Astrocyte (in vitro differentiated cells and primary cell): ENCODE data around the gene HYI. TPM values are rescaled to one million over a fixed set of nuclear protein-coding genes. Genes with fewer than 3 reads are reported as not detected.

Source experiments
- DNase-seq: peaks from one replicate; pipeline ENCODE4 v3.0.0-alpha.2; 2010; ENCODE audit warnings: low read depth
- FAIRE-seq: peaks from 2 replicates; lab custom pipeline; 2011; peaks lifted over from hg19 to GRCh38; lab: Jason Lieb, UNC
- H2AFZ ChIP-seq: 2 replicates; pipeline ENCODE4 v1.6.0; 2012; ENCODE audit warnings: low read depth, low read length, inconsistent platforms
- H3K27ac ChIP-seq: 2 replicates; pipeline ENCODE4 v1.5.1; 2011; ENCODE audit warnings: low read depth, low read length, inconsistent platforms
- H3K27me3 ChIP-seq: 2 replicates; pipeline ENCODE4 v1.6.0; 2011; ENCODE audit warnings: low read length, inconsistent platforms; ENCODE audit not compliant: insufficient read depth
- H3K36me3 ChIP-seq: 2 replicates; pipeline ENCODE4 v1.5.1; 2011; ENCODE audit warnings: low read length, inconsistent platforms; ENCODE audit not compliant: insufficient read depth
- H3K4me1 ChIP-seq: 2 replicates; pipeline ENCODE4 v1.5.1; 2011; ENCODE audit warnings: low read length, inconsistent platforms; ENCODE audit not compliant: insufficient read depth
- H3K4me2 ChIP-seq: 2 replicates; pipeline ENCODE4 v1.6.0; 2012; ENCODE audit warnings: low read length, inconsistent platforms
- H3K4me3 ChIP-seq: 2 replicates; pipeline ENCODE4 v1.5.1; 2011; ENCODE audit warnings: low read depth, mild to moderate bottlenecking, low read length, inconsistent platforms; ENCODE audit not compliant: insufficient read depth
- H3K79me2 ChIP-seq: 2 replicates; pipeline ENCODE4 v1.6.0; 2012; ENCODE audit warnings: mild to moderate bottlenecking, low read length, inconsistent platforms; ENCODE audit not compliant: insufficient read depth
- H3K9ac ChIP-seq: 2 replicates; pipeline ENCODE4 v1.6.0; 2012; ENCODE audit warnings: mild to moderate bottlenecking, low read length, inconsistent platforms
- H3K9me3 ChIP-seq: 2 replicates; pipeline ENCODE4 v1.5.1; 2012; ENCODE audit warnings: low read depth, mild to moderate bottlenecking, low read length, inconsistent platforms; ENCODE audit not compliant: insufficient read depth
- H4K20me1 ChIP-seq: 2 replicates; pipeline ENCODE4 v1.6.0; 2012; ENCODE audit warnings: low read length, inconsistent platforms; ENCODE audit not compliant: insufficient read depth
- H3K27ac Mint-ChIP-seq: one replicate; pipeline ENCODE4 v1.8.0; 2021; ENCODE audit warnings: mild to moderate bottlenecking, mixed read lengths; ENCODE audit not compliant: unreplicated experiment
- H3K27me3 Mint-ChIP-seq: one replicate; pipeline ENCODE4 v1.8.0; 2021; ENCODE audit warnings: low read depth, mixed read lengths; ENCODE audit not compliant: unreplicated experiment
- H3K36me3 Mint-ChIP-seq: one replicate; pipeline ENCODE4 v1.8.0; 2021; ENCODE audit warnings: low read depth, mixed read lengths; ENCODE audit not compliant: unreplicated experiment
- H3K4me1 Mint-ChIP-seq: one replicate; pipeline ENCODE4 v1.8.0; 2021; ENCODE audit warnings: low read depth, mixed read lengths; ENCODE audit not compliant: unreplicated experiment
- H3K4me3 Mint-ChIP-seq: one replicate; pipeline ENCODE4 v1.8.0; 2021; ENCODE audit warnings: mild to moderate bottlenecking, moderate library complexity, mixed read lengths; ENCODE audit not compliant: unreplicated experiment
- H3K9me3 Mint-ChIP-seq: one replicate; pipeline ENCODE4 v1.8.0; 2021; ENCODE audit warnings: mild to moderate bottlenecking, mixed read lengths; ENCODE audit not compliant: unreplicated experiment
- CTCF ChIP-seq: IDR thresholded peaks from 2 replicates; pipeline ENCODE4 v1.5.1; 2011; ENCODE audit warnings: low read depth, mild to moderate bottlenecking, inconsistent platforms, low read length, moderate library complexity; ENCODE audit not compliant: insufficient read depth
- EZH2 ChIP-seq: IDR thresholded peaks from 2 replicates; pipeline ENCODE4 v1.6.1; 2012; ENCODE audit warnings: mild to moderate bottlenecking, low read length, inconsistent platforms; ENCODE audit not compliant: insufficient read depth
- total RNA-seq: library from RNA; stranded (reverse); gene quantifications from 2 replicates; pipeline ENCODE4 v1.2.1, GENCODE V29; 2021

Gene HYI
- total RNA-seq, 1 donor from 2014 or later = 31.0 TPM

- Histone ChIP-seq H3K9me3 (no peaks in the 10 kb centered on the region), H3K4me2 (no peak overlapping the region), H3K9ac (no peak overlapping the region), H4K20me1 (peaks cover 6% of the 10 kb centered on the region), H3K79me2 (peaks cover 18% of the 10 kb centered on the region), H3K4me1 (peaks cover 11% of the 10 kb centered on the region), H3K27me3 (no peaks in the 10 kb centered on the region), H3K27ac (no peak overlapping the region), H3K36me3 (peaks cover 42% of the 10 kb centered on the region), H3K4me3 (no peak overlapping the region), H2AFZ (no peak overlapping the region)
- Mint-ChIP-seq H3K9me3 (no peaks in the 10 kb centered on the region), H3K27me3 (no peaks in the 10 kb centered on the region), H3K27ac (no peak overlapping the region), H3K4me1 (peaks cover 22% of the 10 kb centered on the region), H3K36me3 (peaks cover 69% of the 10 kb centered on the region), H3K4me3 (no peak overlapping the region)
- no peak for FAIRE-seq
- DNase-seq = no peak
- no peak for TF ChIP-seq EZH2
- TF ChIP-seq CTCF = no peak
These were observed 5.6 kb downstream of the HYI start for GRCh38 chr1:43447891-43448708.

DNA sequence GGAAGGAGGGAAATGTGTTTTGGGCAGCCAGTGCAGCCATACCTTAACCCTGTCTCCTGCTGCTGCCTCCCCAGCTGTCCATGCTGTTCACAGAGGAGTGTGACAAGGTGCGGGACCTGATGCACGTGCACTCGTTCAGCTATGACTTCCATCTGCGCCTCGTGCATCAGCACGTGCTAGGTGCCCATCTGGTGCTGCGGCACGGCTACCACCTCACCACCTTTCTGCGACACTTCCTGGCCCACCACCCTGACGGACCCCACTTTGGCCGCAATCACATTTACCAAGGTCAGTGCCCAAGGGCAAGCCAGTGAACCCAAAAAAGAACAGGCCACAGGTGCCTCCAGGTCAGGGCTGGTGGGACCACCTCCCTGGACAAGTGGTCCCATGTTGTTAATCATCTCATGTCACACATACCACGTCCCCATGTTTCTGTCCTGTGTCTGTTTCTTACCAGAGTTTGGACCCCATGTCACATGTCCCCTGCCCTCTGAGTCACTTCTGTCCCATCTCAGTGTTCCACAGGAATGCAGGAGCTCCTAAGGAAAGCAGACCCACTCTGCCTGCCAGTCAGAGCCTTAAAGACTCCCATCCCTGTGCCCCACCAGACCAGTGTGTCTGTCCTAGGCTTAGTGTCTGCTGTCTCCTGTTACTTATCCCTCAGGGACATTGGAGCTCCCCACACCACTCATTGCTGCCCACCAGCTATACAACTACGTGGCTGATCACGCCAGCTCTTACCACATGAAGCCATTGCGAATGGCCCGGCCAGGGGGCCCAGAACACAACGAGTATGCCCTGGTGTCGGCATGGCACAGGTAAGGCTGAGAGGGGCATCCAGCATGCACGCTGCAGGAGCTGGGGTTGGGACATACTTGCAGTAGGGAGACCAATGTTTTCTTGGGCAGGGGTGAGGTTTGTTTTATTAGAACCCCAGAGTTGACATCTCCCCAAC is 6.6 kb downstream of the HYI start:
- H3K27ac ChIP-seq = no peak overlapping the region
- H3K27me3 ChIP-seq = no peaks in the 10 kb centered on the region
- no peak overlapping the region for H3K9ac ChIP-seq
- H3K9me3 ChIP-seq = no peaks in the 10 kb centered on the region
- DNase-seq (no peak), FAIRE-seq (no peak)
- H3K9me3 Mint-ChIP-seq = no peaks in the 10 kb centered on the region
- H3K27ac Mint-ChIP-seq = no peak overlapping the region
- no peak overlapping the region for H3K4me3 Mint-ChIP-seq
- H3K36me3 ChIP-seq = peaks cover 49% of the 10 kb centered on the region
- no peak overlapping the region for H3K4me2 ChIP-seq
- peaks cover 66% of the 10 kb centered on the region for H3K36me3 Mint-ChIP-seq
- peaks cover 1% of the 10 kb centered on the region for H3K4me1 ChIP-seq
- no peak for TF ChIP-seq EZH2
- TF ChIP-seq CTCF = no peak
- no peak overlapping the region for H3K4me3 ChIP-seq
- H3K79me2 ChIP-seq = peaks cover 8% of the 10 kb centered on the region
- peaks cover 15% of the 10 kb centered on the region for H3K4me1 Mint-ChIP-seq
- H4K20me1 ChIP-seq = peaks cover 2% of the 10 kb centered on the region
- H2AFZ ChIP-seq = no peak overlapping the region
- H3K27me3 Mint-ChIP-seq = no peaks in the 10 kb centered on the region
